NCI-H146 (cell line): Measurements from ENCODE around the gene NDST1.

Source experiments
- DNase-seq: peaks from one replicate; lab custom pipeline; 2025; lab: John Stamatoyannopoulos, UW

NDST1 gene

GRCh38 chr5:150606476-150606875 is 98.5 kb downstream of the NDST1 start:
- DNase-seq, result no peak

GRCh38 chr5:150607105-150607504 is 99.2 kb downstream of the NDST1 start:
- no peak for DNase-seq
